ENCODE results near the gene RPS24.

Gene RPS24

GRCh38 chr10:78023741-78024140 lies 9.9 kb upstream of the RPS24 start:
- H3F3A ChIP-seq (ENCODE audit: insufficient read depth, low read length), result no peaks in the 10 kb centered on the region
- no peaks in the 10 kb centered on the region for H3K9me2 ChIP-seq (replicated peaks; ENCODE audit: insufficient read depth, low read length)
- H3K9ac ChIP-seq (ENCODE audit: low read length), result no peak overlapping the region
- TF ChIP-seq EZH2phosphoT487 (IDR thresholded peaks at IDR 0.05; ENCODE audit: low read length) (no peak), EZH2 (optimal IDR thresholded peaks at IDR 0.05; ENCODE audit: low read depth, low read length) (no peak)
- TF ChIP-seq, protein P1, sequence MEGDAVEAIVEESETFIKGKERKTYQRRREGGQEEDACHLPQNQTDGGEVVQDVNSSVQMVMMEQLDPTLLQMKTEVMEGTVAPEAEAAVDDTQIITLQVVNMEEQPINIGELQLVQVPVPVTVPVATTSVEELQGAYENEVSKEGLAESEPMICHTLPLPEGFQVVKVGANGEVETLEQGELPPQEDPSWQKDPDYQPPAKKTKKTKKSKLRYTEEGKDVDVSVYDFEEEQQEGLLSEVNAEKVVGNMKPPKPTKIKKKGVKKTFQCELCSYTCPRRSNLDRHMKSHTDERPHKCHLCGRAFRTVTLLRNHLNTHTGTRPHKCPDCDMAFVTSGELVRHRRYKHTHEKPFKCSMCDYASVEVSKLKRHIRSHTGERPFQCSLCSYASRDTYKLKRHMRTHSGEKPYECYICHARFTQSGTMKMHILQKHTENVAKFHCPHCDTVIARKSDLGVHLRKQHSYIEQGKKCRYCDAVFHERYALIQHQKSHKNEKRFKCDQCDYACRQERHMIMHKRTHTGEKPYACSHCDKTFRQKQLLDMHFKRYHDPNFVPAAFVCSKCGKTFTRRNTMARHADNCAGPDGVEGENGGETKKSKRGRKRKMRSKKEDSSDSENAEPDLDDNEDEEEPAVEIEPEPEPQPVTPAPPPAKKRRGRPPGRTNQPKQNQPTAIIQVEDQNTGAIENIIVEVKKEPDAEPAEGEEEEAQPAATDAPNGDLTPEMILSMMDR (IDR thresholded peaks at IDR 0.05; ENCODE audit: low read length), result no peak
- H3K36me3 ChIP-seq (replicated peaks; ENCODE audit: insufficient read depth, low read length), result peaks cover 14% of the 10 kb centered on the region; the same call in 1 of the 2 replicates
- H4K20me1 ChIP-seq (ENCODE audit: insufficient read depth, low read length), result no peaks in the 10 kb centered on the region
- H3K79me2 ChIP-seq (ENCODE audit: low read length), result peaks cover 24% of the 10 kb centered on the region
- no peak overlapping the region for H2AFZ ChIP-seq (ENCODE audit: low read length)
- H3K4me3 ChIP-seq (ENCODE audit: low read length), result no peak overlapping the region
- no peak overlapping the region for H3K27ac ChIP-seq (ENCODE audit: low read length)
- H3K4me1 ChIP-seq (ENCODE audit: low read length), result peaks cover 8% of the 10 kb centered on the region; the same call in 1 of the 2 replicates
- H3K9me3 ChIP-seq (replicated peaks; ENCODE audit: insufficient read depth, low read length), result no peaks in the 10 kb centered on the region
- DNase-seq, result no peak
- H3K4me2 ChIP-seq (ENCODE audit: low read depth, low read length), result no peak overlapping the region
- no peaks in the 10 kb centered on the region for H3K27me3 ChIP-seq (replicated peaks; ENCODE audit: insufficient read depth, low read length)

DNA sequence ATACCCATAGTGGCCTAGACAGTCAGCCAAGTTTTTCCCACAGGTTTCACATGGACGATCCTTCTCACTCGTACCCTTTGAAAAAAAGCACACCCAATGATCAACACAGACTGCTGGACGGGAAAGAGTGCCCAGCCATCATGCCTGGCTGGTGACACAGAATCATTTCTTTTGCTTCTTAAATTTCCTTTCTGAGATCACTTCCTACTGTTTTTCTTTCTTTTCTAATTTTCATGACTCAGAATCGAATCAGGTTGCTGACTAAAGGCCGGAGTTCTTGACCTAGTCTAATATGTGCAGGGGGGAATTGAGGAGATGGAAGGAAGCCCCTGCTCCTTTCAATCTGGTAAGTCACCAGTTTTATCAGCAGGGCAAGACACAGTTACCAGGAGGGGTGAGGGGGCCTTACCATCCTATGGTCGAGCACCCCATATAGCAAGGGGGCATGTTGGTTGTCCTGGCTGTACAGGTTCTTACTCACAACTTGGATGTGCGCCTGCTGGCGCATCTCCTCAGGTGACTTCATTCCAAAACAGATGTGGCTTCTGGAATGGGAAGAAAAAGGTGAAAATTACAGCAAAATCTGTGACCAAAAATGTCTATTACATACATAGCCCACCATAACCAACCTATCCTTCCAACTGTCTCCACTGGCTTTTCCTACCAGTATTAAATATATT lies 7.8 kb upstream of the RPS24 start:
- no peak overlapping the region for H3K27ac ChIP-seq (ENCODE audit: low read length)
- H4K20me1 ChIP-seq (ENCODE audit: insufficient read depth, low read length), result no peaks in the 10 kb centered on the region
- TF ChIP-seq EZH2phosphoT487 (IDR thresholded peaks at IDR 0.05; ENCODE audit: low read length), result no peak
- TF ChIP-seq, protein P1 (IDR thresholded peaks at IDR 0.05; ENCODE audit: low read length), result no peak
- peaks cover 30% of the 10 kb centered on the region for H3K79me2 ChIP-seq (ENCODE audit: low read length)
- no peak overlapping the region for H2AFZ ChIP-seq (ENCODE audit: low read length)
- H3K36me3 ChIP-seq (replicated peaks; ENCODE audit: insufficient read depth, low read length), result peaks cover 10% of the 10 kb centered on the region; the same call in 1 of the 2 replicates
- H3K9ac ChIP-seq (ENCODE audit: low read length), result no peak overlapping the region
- no peak overlapping the region for H3K4me3 ChIP-seq (ENCODE audit: low read length)
- H3F3A ChIP-seq (ENCODE audit: insufficient read depth, low read length), result peaks cover 6% of the 10 kb centered on the region; the same call in 1 of the 2 replicates
- H3K9me3 ChIP-seq (replicated peaks; ENCODE audit: insufficient read depth, low read length), result no peaks in the 10 kb centered on the region
- no peaks in the 10 kb centered on the region for H3K27me3 ChIP-seq (replicated peaks; ENCODE audit: insufficient read depth, low read length)
- H3K4me1 ChIP-seq (ENCODE audit: low read length), result peaks cover 8% of the 10 kb centered on the region; the same call in 1 of the 2 replicates
- H3K4me2 ChIP-seq (ENCODE audit: low read depth, low read length), result no peak overlapping the region
- H3K9me2 ChIP-seq (replicated peaks; ENCODE audit: insufficient read depth, low read length), result no peaks in the 10 kb centered on the region
- no peak for DNase-seq

DNA sequence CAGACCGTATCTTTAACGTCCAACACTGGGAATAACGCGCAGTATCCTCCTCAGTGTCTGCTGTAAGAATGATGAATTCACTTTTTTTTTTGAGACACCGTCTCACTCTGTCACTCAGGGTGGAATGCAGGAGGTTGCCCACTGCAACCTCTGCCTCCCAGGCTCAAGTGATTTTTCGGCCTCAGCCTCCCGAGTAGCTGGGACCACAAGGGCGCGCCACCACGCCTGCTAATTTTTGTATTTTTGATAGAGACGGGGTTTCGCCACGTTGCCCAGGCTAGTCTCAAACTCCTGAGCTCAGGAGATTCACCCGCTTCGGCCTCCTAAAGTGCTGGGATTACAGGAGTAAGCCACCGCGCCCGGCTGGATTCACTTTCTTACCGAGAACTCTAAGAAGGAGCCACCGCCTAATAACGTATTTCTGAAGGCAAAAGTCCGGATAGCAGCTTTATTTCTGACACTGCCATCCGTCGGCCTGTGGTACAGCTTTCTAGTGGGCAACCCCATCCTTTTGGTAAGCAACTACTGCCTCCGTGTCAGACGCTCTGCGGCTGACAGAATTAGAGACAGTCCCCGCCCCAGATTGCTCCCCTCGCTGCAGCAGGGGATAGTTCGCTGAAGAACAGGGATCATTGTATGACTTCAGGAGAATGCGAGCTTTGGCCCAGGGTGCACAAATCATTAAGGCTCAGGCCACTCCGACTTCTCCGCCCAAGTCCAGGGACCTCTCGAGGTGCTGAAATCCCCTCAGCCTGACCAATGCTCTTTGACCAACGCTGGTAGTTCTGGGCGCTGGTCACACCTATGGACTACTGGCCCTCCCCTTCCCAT lies 5.0 kb upstream of the RPS24 start:
- Histone ChIP-seq H4K20me1 (ENCODE audit: insufficient read depth, low read length) (no peaks in the 10 kb centered on the region), H3K4me1 (ENCODE audit: low read length) (peaks cover 8% of the 10 kb centered on the region; the same call in 1 of the 2 replicates), H2AFZ (ENCODE audit: low read length) (peak overlapping the region; percentile 92), H3K4me3 (ENCODE audit: low read length) (peak overlapping the region; percentile 94), H3K9me2 (replicated peaks; ENCODE audit: insufficient read depth, low read length) (no peaks in the 10 kb centered on the region), H3K9me3 (replicated peaks; ENCODE audit: insufficient read depth, low read length) (no peaks in the 10 kb centered on the region), H3K27me3 (replicated peaks; ENCODE audit: insufficient read depth, low read length) (no peaks in the 10 kb centered on the region), H3K4me2 (ENCODE audit: low read depth, low read length) (peak overlapping the region; percentile 61), H3K79me2 (ENCODE audit: low read length) (peaks cover 30% of the 10 kb centered on the region), H3K27ac (ENCODE audit: low read length) (peak overlapping the region; percentile 17; the same call in 1 of the 2 replicates), H3K9ac (ENCODE audit: low read length) (peak overlapping the region; percentile 89), H3F3A (ENCODE audit: insufficient read depth, low read length) (peaks cover 10% of the 10 kb centered on the region), H3K36me3 (replicated peaks; ENCODE audit: insufficient read depth, low read length) (peaks cover 5% of the 10 kb centered on the region; the same call in 1 of the 2 replicates)
- no peak for TF ChIP-seq EZH2 (optimal IDR thresholded peaks at IDR 0.05; ENCODE audit: low read depth, low read length)
- TF ChIP-seq, protein P1 (IDR thresholded peaks at IDR 0.05; ENCODE audit: low read length), result no peak
- no peak for TF ChIP-seq EZH2phosphoT487 (IDR thresholded peaks at IDR 0.05; ENCODE audit: low read length)
- DNase-seq, result peak; percentile 23

Data from MM.1S (cell line).